ENCODE data around the gene BICC1.

The BICC1 gene

GRCh38 chr10:58785354-58785753 is 272.7 kb downstream of the BICC1 start:
- no peak for DNase-seq

GRCh38 chr10:58791137-58791536 is 278.5 kb downstream of the BICC1 start:
- no peak for DNase-seq

GRCh38 chr10:58795560-58795959 is 282.9 kb downstream of the BICC1 start:
- DNase-seq, result no peak

- DNase-seq, result no peak
Measured at GRCh38 chr10:58796242-58796641, 283.6 kb downstream of the BICC1 start.

GRCh38 chr10:58796824-58797223 is 284.2 kb downstream of the BICC1 start:
- DNase-seq, result no peak

- no peak for DNase-seq
Measured at GRCh38 chr10:58797356-58797755, 284.7 kb downstream of the BICC1 start.

- DNase-seq, result no peak
Measured at GRCh38 chr10:58802047-58802446, 289.4 kb downstream of the BICC1 start.

- no peak for DNase-seq
Measured at GRCh38 chr10:58806323-58806722, 293.7 kb downstream of the BICC1 start.

GRCh38 chr10:58806970-58807628 is 294.4 kb downstream of the BICC1 start:
- DNase-seq, result no peak

- no peak for DNase-seq
Measured at GRCh38 chr10:58807629-58808022, 295.0 kb downstream of the BICC1 start.

- no peak for DNase-seq
Measured at GRCh38 chr10:58810751-58811150, 298.1 kb downstream of the BICC1 start.

- DNase-seq, result no peak
Measured at GRCh38 chr10:58813573-58813972, 300.9 kb downstream of the BICC1 start.

GRCh38 chr10:58817201-58817846 is 304.7 kb downstream of the BICC1 start:
- DNase-seq, result no peak

GRCh38 chr10:58818900-58819299 is 306.2 kb downstream of the BICC1 start:
- DNase-seq, result no peak

GRCh38 chr10:58820386-58820785 is 307.7 kb downstream of the BICC1 start:
- DNase-seq, result no peak

- no peak for DNase-seq
Measured at GRCh38 chr10:58820861-58821751, 308.4 kb downstream of the BICC1 start.

- DNase-seq, result no peak
Measured at GRCh38 chr10:58821752-58822056, 309.0 kb downstream of the BICC1 start.

GRCh38 chr10:58823983-58824382 is 311.3 kb downstream of the BICC1 start:
- no peak for DNase-seq

- DNase-seq, result no peak
Measured at GRCh38 chr10:58824396-58824795, 311.7 kb downstream of the BICC1 start.

GRCh38 chr10:58826694-58827093 is 314.0 kb downstream of the BICC1 start:
- DNase-seq, result no peak

GRCh38 chr10:58827381-58827780 is 314.7 kb downstream of the BICC1 start:
- no peak for DNase-seq

- DNase-seq, result no peak
Measured at GRCh38 chr10:58829839-58830238, 317.2 kb downstream of the BICC1 start.

GRCh38 chr10:58830697-58831096 is 318.0 kb downstream of the BICC1 start:
- no peak for DNase-seq

All from activated gamma-delta T cell treated with Interleukin-2 at 50 U/mL for 16 hours (primary cell).